Stomach (tissue), 9 donors: ENCODE results near the gene AGBL4. TPM values are rescaled to one million over a fixed set of nuclear protein-coding genes. Genes with fewer than 3 reads are reported as not detected.

Experiments used
- DNase-seq, 2 donors: peaks; one replicate each; pipeline versions ENCODE4 v3.0.0 to v3.0.0-alpha.2; 2013 to 2019
- H3K27ac ChIP-seq, 5 donors: fragments of 200-600 bp in 4 of 5; sonication (generic) in 4 of 5; one replicate each; pipeline ENCODE4 v1.5.1; 2013 to 2019; ENCODE audit warnings: mild to moderate bottlenecking in 1 of 5, moderate library complexity in 1 of 5
- H3K27me3 ChIP-seq, 3 donors: fragments of 200-600 bp; sonication (generic); one replicate each; pipeline ENCODE4 v1.5.1; 2017 to 2019; ENCODE audit warnings: mixed run types in 1 of 3
- H3K36me3 ChIP-seq, 4 donors: fragments of 200-600 bp; sonication (generic); 1 replicate in 3 of 4; 2 replicates in 1 of 4; pipeline ENCODE4 v1.5.1; 2016 to 2019
- H3K4me1 ChIP-seq, 4 donors: fragments of 200-600 bp; sonication (generic); one replicate each; pipeline ENCODE4 v1.5.1; 2016 to 2019
- H3K4me3 ChIP-seq, 4 donors: fragments of 200-600 bp; sonication (generic) in 3 of 4; one replicate each; pipeline ENCODE4 v1.5.1; 2016 to 2019; ENCODE audit warnings: mild to moderate bottlenecking in 1 of 4
- H3K9me3 ChIP-seq, 4 donors: fragments of 200-600 bp; sonication (generic); one replicate each; pipeline ENCODE4 v1.5.1; 2016 to 2019
- EP300 ChIP-seq: sonication (generic); formaldehyde crosslinking; IDR thresholded peaks from one replicate; pipeline ENCODE4 v1.6.1; 2017; ENCODE audit warnings: antibody characterized with exemption
- POLR2A ChIP-seq, 4 donors: fragments of 450-650 bp; IDR thresholded peaks; one replicate each; pipeline ENCODE4 v1.6.1; 2016; ENCODE audit warnings: antibody characterized with exemption in 4 of 4, control low read depth in 2 of 4, mild to moderate bottlenecking in 1 of 4, moderate library complexity in 1 of 4
- POLR2AphosphoS5 ChIP-seq, 3 donors: sonication (generic); formaldehyde crosslinking; IDR thresholded peaks; one replicate each; pipeline ENCODE4 v1.6.1; 2016; ENCODE audit warnings: antibody characterized with exemption in 3 of 3
- WGBS, 5 donors: extraction: QIAGEN DNeasy Blood & Tissue Kit in 3 of 5; methylation state at CpG; one replicate each; pipeline versions ENCODE4 v1.1.5 to v1.1.7; 2013 to 2018; 5-methylcytosine and 5-hydroxymethylcytosine counted together
- intact Hi-C: fragments of 100-400 bp; cut with DNase I; formaldehyde crosslinking; loops from one replicate; pipeline ENCODE4 v1.15.1; 2023; ENCODE audit warnings: low total_unique reads
- polyA plus RNA-seq, 3 donors: library from polyadenylated mRNA; stranded (reverse); fragments of 200-250 nt; gene quantifications; one replicate each; pipeline ENCODE4 v1.2.3, GENCODE V29; 2013
- total RNA-seq, 5 donors: library from RNA; depleted of rRNA; stranded (reverse); fragments of >200 nt; gene quantifications; one replicate each; pipeline versions ENCODE4 v1.1.0 to v1.2.3, GENCODE V29; 2014 to 2016
- TF ChIP-seq, protein P1 (sequence below), 7 experiments: fragments of 450-650 bp in 4 of 7; fragments of 200-600 bp in 3 of 7; sonication (generic) in 3 of 7; IDR thresholded peaks; one replicate each; pipeline ENCODE4 v1.5.1; 2016 to 2019; ENCODE audit warnings: antibody characterized with exemption in 7 of 7, control low read depth in 2 of 7, mild to moderate bottlenecking in 1 of 7
- donor health status: healthy with polysubstance abuse.
- donor health status: Bipolar disorder and iron deficiency.
- donor health status: healthy.

AGBL4 gene
- total and polyA plus RNA-seq, 8 donors: 0.92 TPM; not detected in 7

DNA sequence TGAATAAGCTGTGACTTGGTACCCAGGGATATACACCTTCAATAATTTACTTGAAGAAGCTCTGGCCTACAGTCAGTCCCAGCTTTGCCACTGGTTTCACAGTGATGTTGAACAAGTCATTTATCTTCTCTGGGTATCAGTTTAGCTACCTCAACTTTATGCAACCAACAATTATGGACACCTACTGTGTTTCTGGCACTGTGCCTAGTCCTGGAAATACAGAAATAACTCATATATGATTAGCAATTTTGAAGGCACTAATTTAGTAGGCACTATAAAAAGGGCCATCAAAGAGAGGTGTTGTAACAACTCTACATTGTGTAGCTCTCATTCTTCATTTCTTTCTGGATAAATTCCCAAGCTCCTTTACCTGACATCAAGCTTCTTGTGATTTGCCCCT is 1463.2 kb downstream of the AGBL4 start:
- intact Hi-C loops: no loop called here
- H3K36me3 ChIP-seq: no peaks in the 10 kb centered on the region
- H3K4me3 ChIP-seq: no peak overlapping the region
- TF ChIP-seq POLR2A (IDR thresholded peaks at IDR 0.05): no peak
- TF ChIP-seq, protein P1, sequence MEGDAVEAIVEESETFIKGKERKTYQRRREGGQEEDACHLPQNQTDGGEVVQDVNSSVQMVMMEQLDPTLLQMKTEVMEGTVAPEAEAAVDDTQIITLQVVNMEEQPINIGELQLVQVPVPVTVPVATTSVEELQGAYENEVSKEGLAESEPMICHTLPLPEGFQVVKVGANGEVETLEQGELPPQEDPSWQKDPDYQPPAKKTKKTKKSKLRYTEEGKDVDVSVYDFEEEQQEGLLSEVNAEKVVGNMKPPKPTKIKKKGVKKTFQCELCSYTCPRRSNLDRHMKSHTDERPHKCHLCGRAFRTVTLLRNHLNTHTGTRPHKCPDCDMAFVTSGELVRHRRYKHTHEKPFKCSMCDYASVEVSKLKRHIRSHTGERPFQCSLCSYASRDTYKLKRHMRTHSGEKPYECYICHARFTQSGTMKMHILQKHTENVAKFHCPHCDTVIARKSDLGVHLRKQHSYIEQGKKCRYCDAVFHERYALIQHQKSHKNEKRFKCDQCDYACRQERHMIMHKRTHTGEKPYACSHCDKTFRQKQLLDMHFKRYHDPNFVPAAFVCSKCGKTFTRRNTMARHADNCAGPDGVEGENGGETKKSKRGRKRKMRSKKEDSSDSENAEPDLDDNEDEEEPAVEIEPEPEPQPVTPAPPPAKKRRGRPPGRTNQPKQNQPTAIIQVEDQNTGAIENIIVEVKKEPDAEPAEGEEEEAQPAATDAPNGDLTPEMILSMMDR (IDR thresholded peaks at IDR 0.05): no peak
- TF ChIP-seq EP300: no peak
- no peak for TF ChIP-seq POLR2AphosphoS5 (IDR thresholded peaks at IDR 0.05)
- no peaks in the 10 kb centered on the region for H3K27me3 ChIP-seq
- H3K27ac ChIP-seq: no peak overlapping the region
- DNase-seq: no peak
- H3K4me1 ChIP-seq: no peaks in the 10 kb centered on the region
- H3K9me3 ChIP-seq: no peaks in the 10 kb centered on the region

DNA sequence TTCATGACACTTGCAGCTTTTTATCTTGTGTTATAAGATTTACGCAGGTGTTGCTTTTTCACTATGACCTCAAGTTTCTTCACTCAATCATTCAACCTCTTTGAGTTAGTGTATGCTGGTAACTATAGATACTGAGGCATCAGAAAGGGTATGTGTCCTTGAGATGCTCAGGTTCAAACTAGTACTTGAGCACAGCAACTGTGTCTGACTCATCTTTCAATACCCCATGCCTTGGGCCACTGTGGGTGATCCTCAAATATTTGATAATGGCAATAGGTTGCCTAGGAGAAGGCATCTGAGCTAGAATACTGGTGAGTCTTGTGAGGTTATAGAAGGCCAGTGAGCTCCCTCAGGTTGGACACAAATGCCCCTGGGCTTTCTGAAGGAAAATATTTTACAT is 1463.6 kb downstream of the AGBL4 start:
- Histone ChIP-seq H3K4me1 (no peaks in the 10 kb centered on the region), H3K4me3 (no peak overlapping the region), H3K36me3 (no peaks in the 10 kb centered on the region), H3K27ac (no peak overlapping the region), H3K27me3 (no peaks in the 10 kb centered on the region), H3K9me3 (no peaks in the 10 kb centered on the region)
- TF ChIP-seq EP300 (no peak), POLR2AphosphoS5 (IDR thresholded peaks at IDR 0.05) (no peak), POLR2A (IDR thresholded peaks at IDR 0.05) (no peak)
- TF ChIP-seq, protein P1 (IDR thresholded peaks at IDR 0.05): no peak
- 46 to 94% (median 89%) methylated on average over 1 of the region's 1 CpG for WGBS, 5 donors
- no peak for DNase-seq
- intact Hi-C loops: no loop called here

DNA sequence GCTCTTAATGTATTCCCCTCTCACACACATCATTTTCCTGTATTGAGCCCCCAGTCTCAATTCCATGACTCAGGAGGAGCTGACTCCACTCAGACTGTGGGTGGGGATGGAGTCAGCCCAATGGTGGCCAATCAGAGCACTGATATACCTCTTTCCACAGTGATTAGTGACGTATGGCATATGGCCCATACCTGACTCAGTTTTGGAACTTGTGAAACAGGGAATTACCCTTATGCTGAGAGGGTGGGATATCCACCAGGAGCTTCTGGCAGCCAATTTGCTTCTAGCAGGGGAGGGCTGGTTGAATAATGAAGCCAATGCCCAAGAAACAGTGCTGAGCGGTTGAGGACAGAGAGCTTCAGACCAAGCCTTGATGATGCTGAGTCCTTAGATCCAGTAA is 1465.4 kb downstream of the AGBL4 start:
- Histone ChIP-seq H3K4me3 (no peak overlapping the region), H3K9me3 (no peaks in the 10 kb centered on the region), H3K27ac (no peak overlapping the region), H3K27me3 (no peaks in the 10 kb centered on the region), H3K4me1 (peaks cover 0 to 1% (median 0%) of the 10 kb centered on the region in 4 donors), H3K36me3 (no peaks in the 10 kb centered on the region)
- intact Hi-C loops: no loop called here
- WGBS, 5 donors: 75 to 84% (median 83%) methylated on average over 2 of the region's 2 CpGs
- no peak for DNase-seq
- TF ChIP-seq POLR2AphosphoS5 (IDR thresholded peaks at IDR 0.05) (no peak), POLR2A (IDR thresholded peaks at IDR 0.05) (no peak), EP300 (no peak)
- TF ChIP-seq, protein P1 (IDR thresholded peaks at IDR 0.05): no peak

DNA sequence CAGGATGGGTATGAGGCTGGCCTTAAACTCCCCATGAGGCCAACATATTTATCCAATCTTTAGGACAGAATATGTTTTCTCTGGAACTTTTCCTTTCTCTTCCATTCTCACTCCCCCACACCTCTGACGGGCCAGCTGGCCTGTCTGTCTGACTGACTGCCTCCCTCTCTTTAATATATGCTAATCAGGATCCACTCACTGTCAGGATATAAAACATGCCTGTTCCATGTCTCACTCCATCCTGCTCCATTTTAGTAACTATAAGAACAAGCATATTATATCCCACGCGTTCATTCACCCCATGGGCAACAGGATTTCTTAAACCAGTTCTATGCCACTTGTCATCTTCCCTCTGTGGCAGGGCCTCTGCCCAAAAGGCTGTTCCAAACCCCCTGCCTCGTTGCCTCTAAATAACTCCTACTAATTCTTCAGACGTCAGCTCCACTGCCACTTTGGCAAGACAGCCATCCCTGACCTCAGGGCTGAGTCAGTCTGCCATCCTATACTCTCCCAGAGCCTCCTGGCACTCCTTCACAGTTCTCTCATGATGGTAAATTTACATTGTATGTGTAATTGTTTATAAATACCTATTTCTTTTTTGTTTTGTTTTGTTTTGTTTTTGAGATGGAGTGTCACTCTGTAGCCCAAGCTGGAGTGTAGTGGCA is 1467.4 kb downstream of the AGBL4 start:
- intact Hi-C loops: no loop called here
- peaks cover 0 to 9% (median 0%) of the 10 kb centered on the region in 4 donors for H3K4me1 ChIP-seq
- TF ChIP-seq POLR2A (IDR thresholded peaks at IDR 0.05) (no peak), EP300 (no peak), POLR2AphosphoS5 (IDR thresholded peaks at IDR 0.05) (no peak)
- TF ChIP-seq, protein P1 (IDR thresholded peaks at IDR 0.05): no peak
- H3K27ac ChIP-seq: no peak overlapping the region
- no peaks in the 10 kb centered on the region for H3K9me3 ChIP-seq
- no peaks in the 10 kb centered on the region for H3K27me3 ChIP-seq
- no peak for DNase-seq
- no peaks in the 10 kb centered on the region for H3K36me3 ChIP-seq
- H3K4me3 ChIP-seq: no peak overlapping the region
- WGBS, 5 donors: 73 to 83% (median 80%) methylated on average over 5 of the region's 5 CpGs
